Epithelial cell of proximal tubule (primary cell): Measurements from ENCODE around the gene OR10H5. TPM values are rescaled to one million over a fixed set of nuclear protein-coding genes. Genes with fewer than 3 reads are reported as not detected.
"Not testable (repeated sequence)": the region's sequence is repeated elsewhere in the genome, so short reads cannot be mapped to it uniquely, and the experiment has no call there.

Source experiments
- DNase-seq: peaks from one replicate; pipeline ENCODE4 v3.0.0-alpha.2; 2011; ENCODE audit warnings: low read depth
- H3K4me3 ChIP-seq: 2 replicates; pipeline ENCODE4 v1.5.1; 2011; ENCODE audit warnings: low read depth, mild to moderate bottlenecking, low read length
- CTCF ChIP-seq: conservative IDR thresholded peaks from 2 replicates; pipeline ENCODE4 v1.5.1; 2012; ENCODE audit warnings: low read depth, mild to moderate bottlenecking, low read length
- total RNA-seq: library from RNA; depleted of rRNA; stranded (reverse); fragments of >200 nt; gene quantifications from 2 replicates; pipeline ENCODE4 v1.2.3, GENCODE V29; 2015

The OR10H5 gene
- total RNA-seq, 1 donor from 2014 or later: not detected

- no peak for DNase-seq
- no peak overlapping the region for H3K4me3 ChIP-seq
- no peak for TF ChIP-seq CTCF
Observed at GRCh38 chr19:15782211-15782610, 5.2 kb upstream of the OR10H5 start.

- H3K4me3 ChIP-seq, DNase-seq: not testable (repeated sequence)
Observed at GRCh38 chr19:15782896-15783295, 4.6 kb upstream of the OR10H5 start.

- DNase-seq: no peak
- H3K4me3 ChIP-seq: no peak overlapping the region
- no peak for TF ChIP-seq CTCF
Observed at GRCh38 chr19:15788594-15789270, 1.3 kb downstream of the OR10H5 start.

GRCh38 chr19:15790096-15790495 lies 2.6 kb downstream of the OR10H5 start:
- no peak overlapping the region for H3K4me3 ChIP-seq
- no peak for TF ChIP-seq CTCF
- DNase-seq: no peak

GRCh38 chr19:15794279-15794678 lies 6.8 kb downstream of the OR10H5 start:
- not testable (repeated sequence) for DNase-seq, H3K4me3 ChIP-seq

- TF ChIP-seq CTCF: peak; percentile 48
- no peak overlapping the region for H3K4me3 ChIP-seq
- DNase-seq: no peak
Observed at GRCh38 chr19:15810335-15810734, 22.9 kb downstream of the OR10H5 start.

GRCh38 chr19:15811476-15811875 lies 24.0 kb downstream of the OR10H5 start:
- DNase-seq: no peak
- H3K4me3 ChIP-seq: no peak overlapping the region
- TF ChIP-seq CTCF: no peak

- no peak overlapping the region for H3K4me3 ChIP-seq
- DNase-seq: no peak
- peak; percentile 77 for TF ChIP-seq CTCF
Observed at GRCh38 chr19:15812060-15812722, 24.7 kb downstream of the OR10H5 start.
